K562 (cell line): Measurements from ENCODE around the gene BEND6. TPM values are rescaled to one million over a fixed set of nuclear protein-coding genes. Genes with fewer than 3 reads are reported as not detected.

Experiments used
- ATAC-seq: fragments of 200-7000 bp; cut with Tn5 transposase; 3 replicates; pipeline ENCODE4 v1.9.1; 2020; ENCODE audit warnings: moderate library complexity
- BruUV-seq: library from RNA; stranded (reverse); fragments of 400-500 nt; replicated peaks from 2 replicates; lab custom pipeline; 2021; lab: Mats Ljungman, UMichigan
- CTCF ChIA-PET: fragments of 300-600 bp; formaldehyde crosslinking; extraction: SDS; loops from one replicate; lab custom pipeline; 2021; ENCODE audit warnings: low intra/inter-chr PET ratio; lab: Yijun Ruan, JAX
- POLR2A ChIA-PET: fragments of 300-600, 350-650 bp; sonication (Branson Sonifier 250); formaldehyde crosslinking; extraction: SDS; loops from one replicate; lab custom pipeline; 2021; ENCODE audit warnings: antibody characterized with exemption, inconsistent platforms; lab: Yijun Ruan, JAX
- DNase-seq, 4 experiments: peaks; one replicate each; pipeline versions ENCODE4 v3.0.0 to v3.0.0-alpha.2; 2011 to 2018; ENCODE audit warnings: low spot score in 3 of 4, mixed read lengths in 3 of 4; ENCODE audit errors: extremely low read depth in 1 of 4
- FAIRE-seq: peaks from 2 replicates; lab custom pipeline; 2011; peaks lifted over from hg19 to GRCh38; lab: Jason Lieb, UNC
- H2AFZ ChIP-seq: 2 replicates; pipeline ENCODE4 v1.6.0; 2011; ENCODE audit warnings: low read depth, low read length, control low read depth, inconsistent platforms
- H3K27ac ChIP-seq: fragments of 200-600 bp; 3 replicates; pipeline ENCODE4 v1.8.0; 2011; ENCODE audit warnings: low read depth, mild to moderate bottlenecking, control low read depth, inconsistent platforms, low read length, moderate library complexity, mixed read lengths; ENCODE audit errors: extremely low read depth
- H3K27me3 ChIP-seq, 2 experiments: fragments of 300-600 bp in 1 of 2; 2 replicates in 1 of 2; 3 replicates in 1 of 2; pipeline versions ENCODE4 v1.6.0 to v1.8.0; 2011; ENCODE audit warnings: inconsistent platforms in 2 of 2, low read length in 2 of 2, mild to moderate bottlenecking in 1 of 2, mixed read lengths in 1 of 2, moderate library complexity in 1 of 2; ENCODE audit not compliant: control insufficient read depth in 2 of 2, insufficient read depth in 2 of 2
- H3K36me3 ChIP-seq: fragments of 300-600 bp; 3 replicates; pipeline ENCODE4 v1.8.0; 2011; ENCODE audit warnings: mild to moderate bottlenecking, low read length, inconsistent platforms; ENCODE audit not compliant: control insufficient read depth, insufficient read depth
- H3K4me1 ChIP-seq, 2 experiments: fragments of 200-600 bp in 1 of 2; replicated peaks in 1 of 2; 2 replicates in 1 of 2; 3 replicates in 1 of 2; pipeline versions ENCODE4 v1.5.1 to v1.8.0; 2011; ENCODE audit warnings: inconsistent platforms in 2 of 2, low read length in 2 of 2, mild to moderate bottlenecking in 1 of 2, mixed read lengths in 1 of 2, moderate library complexity in 1 of 2; ENCODE audit not compliant: control insufficient read depth in 2 of 2, insufficient read depth in 2 of 2
- H3K4me2 ChIP-seq: 2 replicates; pipeline ENCODE4 v1.6.1; 2011; ENCODE audit warnings: low read length, control low read depth, inconsistent platforms, mixed read lengths; ENCODE audit not compliant: insufficient read depth
- H3K4me3 ChIP-seq: fragments of 200-600 bp; sonication (generic), shearing (Covaris generic); 2 replicates; pipeline ENCODE4 v1.5.1; 2016; ENCODE audit warnings: control low read depth, inconsistent platforms
- H3K79me2 ChIP-seq: fragments of 200-600 bp; 3 replicates; pipeline ENCODE4 v1.8.0; 2011; ENCODE audit warnings: low read length, inconsistent platforms; ENCODE audit not compliant: control insufficient read depth, insufficient read depth
- H3K9ac ChIP-seq, 2 experiments: 2 replicates each; pipeline versions ENCODE4 v1.6.0 to v1.6.1; 2011; ENCODE audit warnings: low read depth in 2 of 2, low read length in 2 of 2, control low read depth in 1 of 2, inconsistent platforms in 1 of 2, mild to moderate bottlenecking in 1 of 2, mixed read lengths in 1 of 2; ENCODE audit not compliant: insufficient read depth in 1 of 2
- H3K9me1 ChIP-seq: one replicate; pipeline ENCODE4 v1.6.0; 2011; ENCODE audit warnings: inconsistent platforms, mild to moderate bottlenecking, low read length, moderate library complexity; ENCODE audit not compliant: control insufficient read depth, insufficient read depth
- H3K9me3 ChIP-seq: replicated peaks from 2 replicates; pipeline ENCODE4 v1.5.1; 2011; ENCODE audit warnings: low read depth, low read length, inconsistent platforms; ENCODE audit not compliant: control insufficient read depth, insufficient read depth
- H4K20me1 ChIP-seq: replicated peaks from 2 replicates; pipeline ENCODE4 v1.6.1; 2011; ENCODE audit warnings: low read length, inconsistent platforms, mixed read lengths; ENCODE audit not compliant: control insufficient read depth, insufficient read depth
- FIP1L1 ChIP-seq: fragments of 200-400 bp; formaldehyde crosslinking; IDR thresholded peaks from 2 replicates; pipeline ENCODE4 v1.6.1; 2018; ENCODE audit warnings: mild to moderate bottlenecking, low read depth, low read length; ENCODE audit not compliant: poor library complexity, severe bottlenecking
- NCOA1 ChIP-seq: fragments of 450-650 bp; IDR thresholded peaks from 2 replicates; pipeline ENCODE4 v1.6.1; 2016; ENCODE audit warnings: low read depth
- POLR2AphosphoS2 ChIP-seq: IDR thresholded peaks from 2 replicates; pipeline ENCODE4 v1.6.1; 2012; ENCODE audit warnings: low read length, improper control_type of control experiment
- RAD51 ChIP-seq: fragments of 450-650 bp; IDR thresholded peaks from 2 replicates; pipeline ENCODE4 v1.7.1; 2016; ENCODE audit warnings: low read depth, mild to moderate bottlenecking, borderline replicate concordance
- RFX1 ChIP-seq: fragments of 450-650 bp; IDR thresholded peaks from 2 replicates; pipeline ENCODE4 v1.6.1; 2016; ENCODE audit warnings: mild to moderate bottlenecking, moderate library complexity
- ZFP1 ChIP-seq: fragments of 450-650 bp; formaldehyde crosslinking; IDR thresholded peaks from 2 replicates; pipeline ENCODE4 v1.4.0; 2020; ENCODE audit warnings: mild to moderate bottlenecking, mixed read lengths
- WGBS: fragments of 100-300 bp; shearing (Covaris generic); methylation state at CpG from one replicate; pipeline ENCODE4 v1.1.6; 2016; ENCODE audit warnings: low coverage, mixed read lengths; ENCODE audit not compliant: insufficient coverage; ENCODE audit errors: missing lambda C conversion rate; 5-methylcytosine and 5-hydroxymethylcytosine counted together
- in situ Hi-C: fragments of 300-500 bp; cut with MboI; formaldehyde crosslinking; loops from 4 replicates; pipeline ENCODE4 v1.15.0; 2018; ENCODE audit warnings: inconsistent platforms, mixed read lengths
- intact Hi-C: fragments of 100-400 bp; cut with micrococcal nuclease; formaldehyde crosslinking; loops from 2 replicates; pipeline ENCODE4 v1.14.2; 2022
- polyA plus RNA-seq, 8 experiments: library from polyadenylated mRNA; depleted of rRNA in 4 of 8; stranded (reverse) in 5 of 8; unstranded in 3 of 8; fragments of >200 nt; fragmentation: Nextera tagmentation in 2 of 8; fragmentation: Illumina TruSeq in 1 of 8; extraction: Ambion mirVana in 2 of 8; extraction: Trizol in 1 of 8; gene quantifications; 2 replicates each; pipeline versions ENCODE4 v1.2.1 to v1.2.3, GENCODE V29; 2011 to 2014; ENCODE audit warnings: inconsistent platforms in 1 of 8, missing spikeins in 1 of 8
- total RNA-seq, 7 experiments: library from RNA; depleted of rRNA in 6 of 7; stranded (reverse); fragments of >200 nt in 6 of 7; fragmentation: Illumina TruSeq in 2 of 7; extraction: Trizol in 2 of 7; gene quantifications; 2 replicates each; pipeline versions ENCODE4 v1.2.1 to v1.2.3, GENCODE V29; 2011 to 2021; ENCODE audit warnings: low replicate concordance in 1 of 7
- TF ChIP-seq, protein P1 (sequence below): sonication (generic); formaldehyde crosslinking; IDR thresholded peaks from 2 replicates; pipeline ENCODE4 v1.8.1; 2022; ENCODE audit warnings: missing genetic modification reagents

Gene BEND6
- total and polyA plus RNA-seq, 9 of the 15 experiments (the other 6 are each of a cell fraction or from before 2014, with no cell fraction given) = 0.37 to 4.0 (median 1.1) TPM

DNA sequence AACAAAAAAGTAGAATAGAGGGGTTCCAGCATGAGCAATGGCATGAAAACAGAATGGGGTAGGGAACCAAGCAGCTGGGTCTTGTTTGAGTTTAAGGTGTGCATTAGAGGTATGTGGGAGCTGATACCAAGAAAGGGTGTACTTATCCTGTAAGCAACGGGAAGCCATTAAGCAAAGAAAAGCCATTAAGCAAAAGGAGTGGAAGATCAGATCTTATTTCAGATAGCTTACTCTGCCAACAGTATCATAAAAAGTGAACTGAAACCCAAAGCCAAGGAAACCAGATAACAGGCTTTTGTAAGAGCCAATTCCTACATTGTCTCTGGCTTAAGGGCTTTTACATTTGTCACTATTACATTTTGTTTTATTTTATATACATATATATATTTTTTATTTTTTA lies 21.3 kb upstream of the BEND6 start:
- H3K4me2 ChIP-seq = no peak overlapping the region
- ChIA-PET POLR2A (no interaction called here), CTCF (no interaction called here)

DNA sequence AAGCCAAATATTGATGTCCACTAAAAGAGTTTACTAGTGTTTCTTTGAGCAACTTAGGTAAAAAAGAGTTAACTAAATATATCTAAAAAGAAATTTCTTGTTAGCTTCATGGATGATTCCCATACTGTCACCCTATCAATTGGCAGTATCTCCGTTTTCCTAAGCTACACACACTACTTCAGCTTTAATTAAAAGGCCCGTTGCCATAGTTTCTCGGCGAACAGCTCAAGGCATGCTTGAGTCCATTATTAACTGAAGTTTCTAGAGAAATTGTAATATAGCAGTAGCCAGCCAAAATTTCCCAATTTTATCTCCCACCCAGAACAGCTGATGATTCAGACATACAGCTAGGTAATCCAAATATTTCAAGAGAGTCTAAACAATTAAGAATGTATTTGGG lies 20.0 kb upstream of the BEND6 start:
- Histone ChIP-seq H3K27ac (no peak overlapping the region), H3K9me1 (no peaks in the 10 kb centered on the region), H3K36me3 (no peaks in the 10 kb centered on the region), H4K20me1 (no peaks in the 10 kb centered on the region), H3K4me1 (peaks cover 3 to 13% of the 10 kb centered on the region in 2 experiments; a peak in 3 of 5 replicates), H3K4me2 (no peak overlapping the region), H3K9me3 (no peaks in the 10 kb centered on the region), H3K27me3 (no peaks in the 10 kb centered on the region), H3K4me3 (no peak overlapping the region), H3K79me2 (no peaks in the 10 kb centered on the region), H2AFZ (no peak overlapping the region), H3K9ac (no peak overlapping the region)
- ATAC-seq (no peak), DNase-seq (no peak), FAIRE-seq (no peak)
- CTCF ChIA-PET = no interaction called here
- no TSS peak for BruUV-seq
- 60% methylated on average over 4 of the region's 4 CpGs for WGBS
- intact Hi-C loops (no loop called here), in situ Hi-C loops (no loop called here)
- TF ChIP-seq RFX1 = 0 out of 2 replicates have a peak, but pooled peaks have one; percentile 6
- TF ChIP-seq POLR2AphosphoS2 = no peak
- POLR2A ChIA-PET = interaction anchor here (1.2 kb wide), 1 partner anchor 9 kb away, joined by 3 read pairs; no protein-coding TSS in a partner anchor

More for the DNA sequence above, 21.3 kb upstream of the BEND6 start:
- Histone ChIP-seq H3K9ac (no peak overlapping the region), H4K20me1 (no peaks in the 10 kb centered on the region), H3K79me2 (no peaks in the 10 kb centered on the region), H2AFZ (no peak overlapping the region), H3K27me3 (no peaks in the 10 kb centered on the region), H3K27ac (no peak overlapping the region), H3K9me3 (no peaks in the 10 kb centered on the region), H3K4me3 (no peak overlapping the region), H3K36me3 (no peaks in the 10 kb centered on the region), H3K9me1 (no peaks in the 10 kb centered on the region), H3K4me1 (peaks cover 3 to 12% of the 10 kb centered on the region in 2 experiments; a peak in 3 of 5 replicates)
- in situ Hi-C loops (no loop called here), intact Hi-C loops (no loop called here)
- FAIRE-seq (no peak), DNase-seq (no peak), ATAC-seq (no peak)
- no TSS peak for BruUV-seq
- WGBS = 0% methylated on average over 1 of the region's 1 CpG
- TF ChIP-seq RAD51 (no peak), ZFP1 (CRISPR knock-in tag) (no peak), FIP1L1 (no peak), NCOA1 (no peak)
- TF ChIP-seq, protein P1, sequence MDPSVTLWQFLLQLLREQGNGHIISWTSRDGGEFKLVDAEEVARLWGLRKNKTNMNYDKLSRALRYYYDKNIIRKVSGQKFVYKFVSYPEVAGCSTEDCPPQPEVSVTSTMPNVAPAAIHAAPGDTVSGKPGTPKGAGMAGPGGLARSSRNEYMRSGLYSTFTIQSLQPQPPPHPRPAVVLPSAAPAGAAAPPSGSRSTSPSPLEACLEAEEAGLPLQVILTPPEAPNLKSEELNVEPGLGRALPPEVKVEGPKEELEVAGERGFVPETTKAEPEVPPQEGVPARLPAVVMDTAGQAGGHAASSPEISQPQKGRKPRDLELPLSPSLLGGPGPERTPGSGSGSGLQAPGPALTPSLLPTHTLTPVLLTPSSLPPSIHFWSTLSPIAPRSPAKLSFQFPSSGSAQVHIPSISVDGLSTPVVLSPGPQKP (CRISPR knock-in tag) = no peak
